Keratinocyte (primary cell): ENCODE results near the gene MTHFD2L. TPM values are rescaled to one million over a fixed set of nuclear protein-coding genes. Genes with fewer than 3 reads are reported as not detected.

Source experiments
- DNase-seq: peaks from one replicate; pipeline ENCODE4 v3.0.0-alpha.2; 2011; ENCODE audit warnings: low read depth, missing footprints, low spot score
- FAIRE-seq: peaks from 2 replicates; lab custom pipeline; 2011; peaks lifted over from hg19 to GRCh38; lab: Jason Lieb, UNC
- H2AFZ ChIP-seq: 2 replicates; pipeline ENCODE4 v1.6.0; 2012; ENCODE audit warnings: low read length, control low read depth, inconsistent platforms; ENCODE audit not compliant: control insufficient read depth
- H3K27ac ChIP-seq: 2 replicates; pipeline ENCODE4 v1.5.1; 2011; ENCODE audit warnings: low read length; ENCODE audit not compliant: control insufficient read depth, insufficient read depth
- H3K27me3 ChIP-seq: 3 replicates; pipeline ENCODE4 v1.6.0; 2011; ENCODE audit warnings: low read length; ENCODE audit not compliant: control insufficient read depth, insufficient read depth; ENCODE audit errors: extremely low read depth
- H3K36me3 ChIP-seq, 2 experiments: 2 replicates in 1 of 2; 3 replicates in 1 of 2; pipeline ENCODE4 v1.5.1; 2011; ENCODE audit warnings: low read length in 2 of 2, mild to moderate bottlenecking in 1 of 2; ENCODE audit not compliant: control insufficient read depth in 2 of 2, insufficient read depth in 2 of 2; ENCODE audit errors: extremely low read depth in 1 of 2
- H3K4me1 ChIP-seq: 3 replicates; pipeline ENCODE4 v1.5.1; 2011; ENCODE audit warnings: low read length; ENCODE audit not compliant: control insufficient read depth, insufficient read depth; ENCODE audit errors: extremely low read depth
- H3K4me2 ChIP-seq: 3 replicates; pipeline ENCODE4 v1.6.0; 2011; ENCODE audit warnings: low read depth, low read length; ENCODE audit not compliant: control insufficient read depth, insufficient read depth; ENCODE audit errors: extremely low read depth
- H3K4me3 ChIP-seq, 3 experiments: fragments of 200-600 bp in 1 of 3; sonication (generic) in 1 of 3; 2 replicates in 2 of 3; 3 replicates in 1 of 3; pipeline ENCODE4 v1.5.1; 2011 to 2016; ENCODE audit warnings: low read length in 3 of 3, mild to moderate bottlenecking in 3 of 3, control low read depth in 2 of 3, inconsistent platforms in 1 of 3, low read depth in 1 of 3, mixed read lengths in 1 of 3, mixed run types in 1 of 3, moderate library complexity in 1 of 3; ENCODE audit not compliant: control insufficient read depth in 2 of 3, insufficient read depth in 2 of 3; ENCODE audit errors: extremely low read depth in 1 of 3
- H3K79me2 ChIP-seq: 2 replicates; pipeline ENCODE4 v1.6.0; 2012; ENCODE audit warnings: low read length; ENCODE audit not compliant: control insufficient read depth, insufficient read depth
- H3K9ac ChIP-seq: 3 replicates; pipeline ENCODE4 v1.6.0; 2011; ENCODE audit warnings: low read length; ENCODE audit not compliant: control insufficient read depth, insufficient read depth; ENCODE audit errors: extremely low read depth
- H3K9me1 ChIP-seq: 3 replicates; pipeline ENCODE4 v1.6.0; 2011; ENCODE audit warnings: low read length; ENCODE audit not compliant: control insufficient read depth, insufficient read depth; ENCODE audit errors: extremely low read depth
- H3K9me3 ChIP-seq: 2 replicates; pipeline ENCODE4 v1.5.1; 2012; ENCODE audit warnings: low read depth, low read length; ENCODE audit not compliant: control insufficient read depth
- H4K20me1 ChIP-seq: 3 replicates; pipeline ENCODE4 v1.6.0; 2011; ENCODE audit warnings: low read length; ENCODE audit not compliant: control insufficient read depth, insufficient read depth; ENCODE audit errors: extremely low read depth
- CTCF ChIP-seq, 3 experiments: IDR thresholded peaks in 1 of 3; conservative IDR thresholded peaks in 1 of 3; optimal IDR thresholded peaks in 1 of 3; 2 replicates in 2 of 3; 3 replicates in 1 of 3; pipeline versions ENCODE3 to v1.5.1; 2011; ENCODE audit warnings: low read length in 3 of 3, mild to moderate bottlenecking in 3 of 3, moderate library complexity in 2 of 3, control low read depth in 1 of 3, inconsistent platforms in 1 of 3; ENCODE audit not compliant: insufficient read depth in 2 of 3; ENCODE audit errors: extremely low read depth in 1 of 3
- EZH2 ChIP-seq: IDR thresholded peaks from one replicate; pipeline ENCODE4 v1.6.1; 2012; ENCODE audit warnings: inconsistent platforms, mild to moderate bottlenecking, low read length, moderate library complexity
- dilution Hi-C: fragments of 300-500 bp; cut with MboI; formaldehyde crosslinking; loops from one replicate; pipeline ENCODE4 v1.7.0; 2020; ENCODE audit warnings: low sequenced_read_pairs; ENCODE audit not compliant: extremely low pct_ligation_motif_present
- polyA plus RNA-seq, 5 experiments: library from polyadenylated mRNA; depleted of rRNA in 3 of 5; stranded (reverse) in 3 of 5; stranded (forward) in 1 of 5; unstranded in 1 of 5; fragments of >200 nt; gene quantifications; 1 replicate in 1 of 5; 2 replicates in 3 of 5; 3 replicates in 1 of 5; pipeline versions ENCODE4 v1.2.1 to v1.2.3, GENCODE V29; 2011 to 2012; ENCODE audit warnings: missing spikeins in 2 of 5, low read depth in 1 of 5, low replicate concordance in 1 of 5

Gene MTHFD2L
- polyA plus RNA-seq, 1 donor (not counting 4 experiments of a cell fraction or from before 2014, with no cell fraction given) = 30.4 TPM

DNA sequence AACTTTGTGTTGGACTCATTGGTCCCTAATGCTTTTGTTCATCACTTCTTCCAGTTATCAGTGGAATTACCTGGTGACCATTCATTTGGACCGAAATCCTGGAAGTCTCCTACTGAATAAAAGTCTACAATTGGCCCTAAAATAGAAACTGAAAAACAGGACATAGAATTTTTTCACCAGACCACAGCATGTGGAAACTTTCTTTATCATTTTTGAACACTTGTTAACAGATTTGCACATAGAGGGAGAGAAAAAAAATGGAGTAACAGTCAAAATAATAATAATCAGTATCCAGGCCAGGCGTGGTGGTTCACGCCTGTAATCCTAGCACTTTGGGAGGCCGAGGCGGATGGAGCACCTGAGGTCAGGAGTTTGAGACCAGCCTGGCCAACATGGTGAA, 157.5 kb downstream of the MTHFD2L start:
- peaks cover 22% of the 10 kb centered on the region for H3K4me1 ChIP-seq
- H3K79me2 ChIP-seq = peaks cover 5% of the 10 kb centered on the region
- H3K36me3 ChIP-seq = peaks cover 6 to 36% of the 10 kb centered on the region in 2 experiments

GRCh38 chr4:74316397-74316796, 158.5 kb downstream of the MTHFD2L start:
- H3K9me3 ChIP-seq = no peaks in the 10 kb centered on the region
- TF ChIP-seq EZH2 (no peak), CTCF (optimal IDR thresholded peaks at IDR 0.05 in 1 of 3, IDR thresholded peaks at IDR 0.05 in 1 of 3, conservative IDR thresholded peaks at IDR 0.05 in 1 of 3; ENCODE audit: extremely low read depth in 1 of 3, insufficient read depth in 2 of 3, low read length in 3 of 3) (no peak)

More for the DNA sequence above, 157.5 kb downstream of the MTHFD2L start:
- H3K4me3 ChIP-seq = no peak overlapping the region
- H4K20me1 ChIP-seq = no peaks in the 10 kb centered on the region
- TF ChIP-seq CTCF (optimal IDR thresholded peaks at IDR 0.05 in 1 of 3, IDR thresholded peaks at IDR 0.05 in 1 of 3, conservative IDR thresholded peaks at IDR 0.05 in 1 of 3; ENCODE audit: extremely low read depth in 1 of 3, insufficient read depth in 2 of 3, low read length in 3 of 3) (no peak), EZH2 (no peak)
- no peak overlapping the region for H3K9ac ChIP-seq
- dilution Hi-C loops = no loop called here
- H3K27me3 ChIP-seq = no peaks in the 10 kb centered on the region
- H3K9me3 ChIP-seq = no peaks in the 10 kb centered on the region
- no peaks in the 10 kb centered on the region for H3K9me1 ChIP-seq
- no peak overlapping the region for H2AFZ ChIP-seq
- H3K27ac ChIP-seq = no peak overlapping the region
- FAIRE-seq = no peak
- DNase-seq = no peak
- no peak overlapping the region for H3K4me2 ChIP-seq

More at GRCh38 chr4:74316397-74316796, 158.5 kb downstream of the MTHFD2L start:
- no peaks in the 10 kb centered on the region for H3K9me1 ChIP-seq
- no peaks in the 10 kb centered on the region for H3K27me3 ChIP-seq
- dilution Hi-C loops = no loop called here
- no peak overlapping the region for H2AFZ ChIP-seq
- no peak overlapping the region for H3K4me2 ChIP-seq
- DNase-seq (no peak), FAIRE-seq (no peak)
- H3K4me3 ChIP-seq = no peak overlapping the region
- H4K20me1 ChIP-seq = no peaks in the 10 kb centered on the region
- peak overlapping the region; percentile 24 for H3K27ac ChIP-seq
- H3K9ac ChIP-seq = no peak overlapping the region
- peaks cover 6 to 36% of the 10 kb centered on the region in 2 experiments for H3K36me3 ChIP-seq
- H3K4me1 ChIP-seq = peaks cover 24% of the 10 kb centered on the region
- H3K79me2 ChIP-seq = no peaks in the 10 kb centered on the region
